B cell (primary cell): Measurements from ENCODE around the gene KIF16B.

Experiments used
- CTCF ChIP-seq: fragments of 200-600 bp; IDR thresholded peaks from one replicate; pipeline ENCODE4 v1.8.0; 2022; ENCODE audit warnings: antibody characterized with exemption, mild to moderate bottlenecking
- EZH2 ChIP-seq: IDR thresholded peaks from 2 replicates; pipeline ENCODE4 v1.6.1; 2012; ENCODE audit warnings: borderline replicate concordance, low read depth, mild to moderate bottlenecking, moderate library complexity, low read length; ENCODE audit not compliant: insufficient read depth, poor library complexity, severe bottlenecking

- TF ChIP-seq EZH2 = no peak
- TF ChIP-seq CTCF = no peak
Observed at GRCh38 chr20:16265334-16265733, 307.9 kb downstream of the KIF16B start.
